ENCODE measurements around the gene OR8D1. TPM values are rescaled to one million over a fixed set of nuclear protein-coding genes. Genes with fewer than 3 reads are reported as not detected.

The OR8D1 gene
- not detected for total RNA-seq
- long read RNA-seq, donor 1, result 0 reads
- long read RNA-seq, donor 2, result 0 reads

- intact Hi-C loops (cut with DNase I), result no loop called here
- no peak for DNase-seq (ENCODE audit: low spot score)
Measured at GRCh38 chr11:124313849-124314248, at the start of gene OR8D1. Gene OR8D1 (minus strand): TSS chr11:124313949. CDS start chr11:124310766, 3,183 bp downstream.

- DNase-seq (ENCODE audit: low spot score), result no peak
- intact Hi-C loops (cut with DNase I), result no loop called here
Measured at GRCh38 chr11:124359566-124359965, 45.8 kb upstream of the OR8D1 start.

GRCh38 chr11:124346311-124346955 lies 32.7 kb upstream of the OR8D1 start:
- DNase-seq (ENCODE audit: low spot score), result no peak
- intact Hi-C loops (cut with DNase I), result no loop called here

DNA sequence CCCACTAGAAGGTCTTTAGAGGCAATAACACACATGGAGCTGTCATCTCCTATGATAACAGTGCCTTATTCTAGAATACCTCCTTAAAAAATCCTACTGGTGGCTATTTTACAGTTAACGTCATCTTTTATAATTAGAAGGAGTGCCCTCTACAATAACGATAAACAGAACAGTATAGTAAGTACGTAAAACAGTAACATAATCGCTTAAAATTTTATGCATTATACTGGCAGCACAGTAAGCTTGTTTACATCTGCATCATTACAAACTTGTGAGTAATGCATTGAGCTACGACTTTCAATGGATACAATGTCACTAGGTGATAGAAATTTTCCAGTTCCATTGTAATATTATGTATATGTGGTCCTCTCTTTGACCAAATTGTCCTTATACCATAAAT lies 30.6 kb upstream of the OR8D1 start:
- no peak for DNase-seq (ENCODE audit: low spot score)
- intact Hi-C loops (cut with DNase I), result no loop called here

DNA sequence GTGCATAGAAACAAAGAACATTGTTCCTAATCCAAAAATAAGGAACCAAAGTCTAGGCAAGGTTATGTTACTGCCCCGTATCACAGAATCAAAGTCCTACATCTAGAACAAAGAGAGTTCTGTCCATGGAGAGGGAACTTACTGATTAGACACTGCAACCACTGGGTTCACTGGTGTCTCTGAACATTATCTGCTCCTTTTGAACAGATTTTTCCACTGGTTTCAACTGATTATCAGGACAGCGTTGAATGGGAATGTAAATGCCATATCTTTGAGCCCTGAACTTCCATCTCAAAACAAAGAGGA lies 26.3 kb upstream of the OR8D1 start:
- intact Hi-C loops (cut with DNase I), result no loop called here
- no peak for DNase-seq (ENCODE audit: low spot score)

DNA sequence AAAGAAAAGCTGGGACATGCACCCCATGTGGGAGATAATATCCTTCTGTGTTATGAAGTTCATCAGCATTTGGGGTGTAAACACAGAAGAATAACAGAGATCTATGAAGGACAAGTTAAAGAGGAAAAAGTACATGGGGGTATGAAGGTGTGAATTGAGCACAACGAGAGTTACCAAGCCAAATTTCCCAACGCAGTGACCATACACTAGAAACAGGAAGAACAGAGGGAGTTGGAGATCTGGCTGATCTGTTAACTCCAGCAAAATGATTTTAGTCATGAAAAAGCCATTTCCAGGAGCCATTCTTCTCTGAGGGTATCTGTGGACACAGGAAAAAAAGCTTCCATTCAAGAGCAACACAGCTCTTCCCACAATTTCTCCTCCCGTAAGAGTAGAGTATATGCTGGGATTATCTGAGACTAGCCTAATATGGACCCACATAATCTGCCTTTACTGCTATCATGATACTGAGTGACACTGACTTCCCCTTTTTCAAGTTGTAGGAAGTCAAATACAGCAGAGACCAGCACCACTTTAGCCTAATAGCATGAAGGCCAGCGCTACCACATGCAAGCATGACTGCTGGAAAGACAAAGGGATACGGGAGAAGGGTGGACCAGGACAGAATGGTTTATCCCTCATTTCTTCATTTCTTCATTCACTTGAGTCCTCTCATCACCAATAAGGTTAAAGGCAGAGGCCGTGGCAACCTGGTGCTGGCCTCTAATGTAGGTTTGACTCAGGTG lies 25.8 kb upstream of the OR8D1 start:
- intact Hi-C loops (cut with DNase I), result no loop called here
- no peak for DNase-seq (ENCODE audit: low spot score)

DNA sequence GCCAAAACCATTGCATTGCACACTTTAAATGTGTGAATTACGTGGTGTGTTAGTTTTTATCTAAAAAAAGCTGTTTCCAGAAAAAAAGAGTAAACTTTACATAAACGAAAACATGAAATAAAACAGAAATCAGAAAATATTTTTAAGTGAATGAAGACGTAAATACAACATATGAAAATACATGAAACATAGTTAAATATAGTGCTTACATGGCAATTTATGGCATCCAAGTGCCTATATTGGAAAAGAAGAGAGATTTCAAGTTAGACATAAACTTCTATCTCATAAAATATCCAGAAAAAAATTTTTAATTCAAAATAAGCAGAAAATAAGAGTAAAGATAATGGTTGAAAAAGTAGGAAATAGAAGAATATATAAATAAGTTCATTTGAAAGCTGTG lies 18.1 kb upstream of the OR8D1 start:
- no peak for DNase-seq (ENCODE audit: low spot score)
- intact Hi-C loops (cut with DNase I), result no loop called here

DNA sequence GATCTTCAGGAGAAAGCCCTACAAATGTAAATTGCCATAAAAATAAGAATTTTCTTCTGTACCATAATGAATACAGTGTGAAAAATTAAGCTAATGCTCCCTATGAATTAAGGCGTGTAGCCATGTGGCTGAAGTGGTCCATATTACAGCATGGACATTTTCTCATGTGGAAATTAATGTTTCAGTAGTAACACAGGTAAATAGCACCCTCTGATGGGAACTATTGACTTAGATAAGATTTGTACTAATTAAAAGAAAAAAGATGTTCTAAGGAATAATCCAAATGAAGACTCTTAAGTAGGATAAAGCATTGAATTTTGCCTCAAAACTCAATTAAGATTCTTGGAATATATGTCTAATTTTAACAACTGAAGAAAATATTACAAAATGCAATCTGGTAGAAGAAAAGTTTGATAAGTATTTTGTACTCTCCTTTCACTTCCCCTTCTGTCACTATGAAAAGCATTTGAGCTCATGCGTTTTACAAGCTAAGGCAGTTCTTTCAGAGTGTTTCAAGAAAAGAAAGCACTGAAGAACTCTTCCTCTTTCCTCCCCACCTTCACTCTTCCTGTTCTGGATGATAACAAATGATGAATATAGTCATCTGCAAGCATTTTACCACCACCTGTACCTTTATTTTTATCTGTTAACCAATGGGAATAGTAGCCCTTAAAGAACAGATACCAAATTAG lies 16.2 kb upstream of the OR8D1 start:
- intact Hi-C loops (cut with DNase I), result no loop called here
- no peak for DNase-seq (ENCODE audit: low spot score)

DNA sequence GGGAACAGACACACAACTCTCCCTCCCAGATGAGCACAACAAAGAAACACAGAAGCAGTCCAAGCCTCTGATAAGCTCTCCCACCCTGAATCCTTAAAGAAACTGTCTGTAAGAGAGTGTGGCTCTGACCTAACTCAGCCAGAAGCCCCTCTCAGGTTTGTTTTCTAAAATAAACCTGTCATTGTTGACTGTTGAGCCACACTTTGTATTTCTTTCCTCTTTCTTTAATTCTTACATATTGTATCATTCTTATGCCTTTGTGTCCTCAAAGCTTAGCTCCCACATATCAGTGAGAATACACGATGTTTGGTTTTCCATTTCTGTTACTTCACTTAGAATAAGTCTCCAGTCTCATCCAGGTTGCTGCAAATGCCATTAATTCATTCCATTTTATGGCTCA lies 14.0 kb upstream of the OR8D1 start:
- DNase-seq (ENCODE audit: low spot score), result no peak
- intact Hi-C loops (cut with DNase I), result no loop called here

- DNase-seq (ENCODE audit: low spot score), result no peak
- intact Hi-C loops (cut with DNase I), result no loop called here
Measured at GRCh38 chr11:124322356-124322755, 8.6 kb upstream of the OR8D1 start.

GRCh38 chr11:124320097-124320496 lies 6.3 kb upstream of the OR8D1 start, which contains the start of gene OR8D2:
Gene OR8D2 (minus strand): TSS chr11:124320197. CDS start chr11:124320197, 0 bp downstream.
- no peak for DNase-seq (ENCODE audit: low spot score)
- intact Hi-C loops (cut with DNase I), result no loop called here

- DNase-seq (ENCODE audit: low spot score), result no peak
- intact Hi-C loops (cut with DNase I), result no loop called here
Measured at GRCh38 chr11:124315052-124315451, 1.3 kb upstream of the OR8D1 start.

DNA sequence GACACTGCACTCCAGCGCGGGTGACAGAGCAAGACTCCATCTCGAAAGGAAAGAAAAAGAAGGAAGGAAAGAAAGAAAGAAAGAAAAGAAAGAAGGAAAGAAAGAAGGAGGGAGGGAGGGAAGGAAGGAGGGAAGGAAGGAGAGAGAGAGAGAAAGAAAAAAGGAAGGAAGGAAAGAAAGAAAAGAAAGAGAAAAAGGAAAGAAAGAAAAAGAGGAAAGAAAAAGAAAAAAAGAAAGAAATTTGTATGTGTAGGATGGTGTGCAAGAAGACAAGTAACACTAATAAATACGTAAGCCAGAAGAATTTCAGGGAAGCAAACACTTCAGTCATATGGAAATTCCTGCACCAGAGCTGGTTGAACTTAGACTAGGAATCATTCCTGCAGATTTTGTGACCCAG lies 618 bp downstream of the OR8D1 start:
- intact Hi-C loops (cut with DNase I), result no loop called here
- DNase-seq (ENCODE audit: low spot score), result no peak

DNA sequence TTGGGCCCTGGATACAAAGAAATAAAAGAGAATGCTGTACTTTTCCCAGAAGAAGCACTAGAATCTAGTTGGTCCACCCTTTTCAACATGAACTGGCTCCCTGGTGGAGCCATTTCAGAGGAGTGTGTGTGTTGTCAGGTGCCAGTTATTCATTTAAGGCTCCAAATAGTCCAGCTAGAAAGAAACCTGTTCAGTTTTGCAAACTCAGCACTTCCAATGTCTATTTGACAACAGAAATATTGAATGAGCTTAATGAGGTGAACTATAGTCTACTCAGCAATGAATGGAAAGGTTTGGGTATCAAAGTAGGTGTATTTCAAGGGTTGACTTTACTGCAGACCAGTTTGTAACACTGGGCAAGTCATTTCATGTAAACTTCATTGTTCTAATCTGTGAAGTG lies 2.1 kb downstream of the OR8D1 start:
- DNase-seq (ENCODE audit: low spot score), result no peak
- intact Hi-C loops (cut with DNase I), result no loop called here

DNA sequence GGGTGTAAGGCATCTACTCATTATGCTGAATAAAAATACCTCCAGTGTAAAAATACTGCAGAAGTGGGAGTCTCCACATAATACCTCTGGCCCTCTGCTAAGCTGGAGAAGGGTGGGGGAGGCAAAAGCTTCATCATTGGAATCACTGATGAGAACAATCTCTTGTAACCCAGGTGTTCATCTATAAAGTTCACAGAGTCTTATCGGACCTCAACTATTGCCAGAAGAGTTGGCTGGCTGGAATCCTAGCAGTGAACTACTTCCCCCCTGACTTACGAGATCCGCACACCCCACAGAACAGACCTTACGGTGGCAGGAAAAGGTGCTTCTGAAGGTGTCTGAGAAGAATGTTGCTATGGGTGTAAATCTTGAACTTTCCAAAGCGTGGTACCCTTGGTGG lies 2.5 kb downstream of the OR8D1 start:
- no peak for DNase-seq (ENCODE audit: low spot score)
- intact Hi-C loops (cut with DNase I), result no loop called here

DNA sequence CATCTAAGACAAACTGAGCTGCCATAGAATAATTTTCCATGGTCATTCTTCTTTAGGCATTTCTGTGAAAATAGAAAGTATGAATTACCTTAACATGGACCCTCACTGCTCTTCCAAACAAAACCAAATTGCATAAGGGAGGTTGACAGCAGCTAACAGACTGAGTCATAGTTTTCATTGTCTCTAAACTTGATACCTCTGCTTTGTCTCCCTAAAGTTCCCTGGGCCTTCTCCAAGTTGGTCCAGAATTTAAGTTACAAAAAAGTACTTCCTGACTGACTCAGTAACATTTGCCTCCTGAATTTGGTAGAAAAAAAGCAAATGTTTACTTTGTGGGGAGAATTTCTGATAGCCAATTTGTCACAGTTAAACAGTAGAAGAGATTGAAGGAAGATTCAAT lies 3.0 kb downstream of the OR8D1 start:
- DNase-seq (ENCODE audit: low spot score), result no peak
- intact Hi-C loops (cut with DNase I), result no loop called here

DNA sequence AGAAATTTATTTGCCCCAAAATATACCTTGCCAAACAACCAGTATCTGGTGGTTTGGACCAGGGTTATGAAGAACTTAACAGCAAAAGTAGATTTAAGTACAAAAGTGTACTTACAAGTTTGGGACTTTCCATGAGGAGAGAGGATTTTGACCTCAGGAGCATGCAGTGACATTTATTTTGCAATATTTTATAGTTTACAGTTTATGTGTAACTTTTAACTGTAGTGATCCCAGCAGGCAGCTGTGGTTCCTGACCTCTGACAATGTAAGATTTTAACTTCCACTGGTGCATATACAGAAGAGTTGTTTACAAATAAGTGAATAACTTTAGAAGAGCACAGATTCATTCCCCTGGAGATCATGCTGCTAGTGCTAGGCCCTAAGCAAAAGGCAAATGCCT lies 6.7 kb downstream of the OR8D1 start:
- no peak for DNase-seq (ENCODE audit: low spot score)
- intact Hi-C loops (cut with DNase I), result no loop called here

DNA sequence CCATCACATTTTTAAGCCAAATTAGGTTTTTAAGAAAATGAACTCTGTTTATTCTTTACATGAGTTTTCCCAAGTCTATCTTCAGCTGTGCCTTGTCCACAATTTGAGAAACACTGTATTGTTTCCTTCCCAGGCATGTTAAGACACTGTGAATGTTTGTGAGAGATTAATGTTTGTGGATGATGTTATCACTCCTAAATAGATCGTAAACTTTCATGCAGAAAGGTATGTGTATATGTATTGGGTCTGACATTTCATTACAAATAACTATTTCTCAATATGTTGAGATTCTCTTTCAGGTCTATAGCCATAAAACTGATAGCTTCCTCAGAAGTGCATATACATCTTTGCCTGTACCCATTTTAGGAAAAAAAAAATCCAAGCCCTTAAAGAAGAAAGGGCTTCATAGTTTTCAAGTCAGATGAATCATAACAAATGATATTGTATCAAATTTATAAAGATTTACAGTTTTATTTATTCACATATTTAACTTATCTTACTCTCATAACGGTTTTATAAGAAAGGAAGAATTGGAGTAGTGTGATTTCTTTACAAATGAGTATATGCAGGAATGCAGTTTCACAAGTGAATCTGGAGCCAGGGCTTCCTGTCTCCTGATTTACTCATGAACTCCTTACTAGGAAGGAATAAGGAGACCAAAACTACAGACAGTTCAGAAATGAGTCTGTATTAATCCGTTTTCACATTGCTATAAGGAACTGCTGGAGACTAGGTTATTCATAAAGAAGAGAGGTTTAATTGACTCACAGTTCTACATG lies 11.2 kb downstream of the OR8D1 start:
- no peak for DNase-seq (ENCODE audit: low spot score)
- intact Hi-C loops (cut with DNase I), result no loop called here

- DNase-seq (ENCODE audit: low spot score), result no peak
- intact Hi-C loops (cut with DNase I), result no loop called here
Measured at GRCh38 chr11:124301548-124301947, 12.2 kb downstream of the OR8D1 start.

DNA sequence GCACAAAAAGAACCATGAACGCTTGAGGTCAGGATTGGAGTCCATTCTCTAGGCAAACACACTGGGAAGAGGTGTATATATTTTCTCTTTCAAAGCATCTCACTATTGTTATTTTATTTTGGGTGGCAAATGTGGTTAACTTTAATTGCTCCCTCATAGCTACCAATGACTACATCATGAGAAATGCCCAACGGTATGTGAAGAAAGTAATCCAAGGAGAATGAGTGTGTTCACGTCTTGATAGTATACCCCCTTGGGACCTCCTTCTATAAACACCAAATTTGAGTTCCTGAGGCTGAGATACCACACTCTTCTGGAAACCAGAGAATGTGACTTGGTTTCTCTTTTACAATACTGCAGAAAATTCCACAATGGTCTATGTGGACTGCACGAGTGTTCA lies 15.8 kb downstream of the OR8D1 start:
- DNase-seq (ENCODE audit: low spot score), result no peak

More for the DNA sequence above, 15.8 kb downstream of the OR8D1 start:
- intact Hi-C loops (cut with DNase I), result no loop called here
